ENCODE data around the gene ELK1. TPM values are rescaled to one million over a fixed set of nuclear protein-coding genes. Genes with fewer than 3 reads are reported as not detected.
A peak's percentile ranks its signal among the peaks of the same experiment; 100 is the strongest.

ELK1 gene
- total and polyA plus RNA-seq, 8 donors: 6.8 to 27.2 (median 16.5) TPM

DNA sequence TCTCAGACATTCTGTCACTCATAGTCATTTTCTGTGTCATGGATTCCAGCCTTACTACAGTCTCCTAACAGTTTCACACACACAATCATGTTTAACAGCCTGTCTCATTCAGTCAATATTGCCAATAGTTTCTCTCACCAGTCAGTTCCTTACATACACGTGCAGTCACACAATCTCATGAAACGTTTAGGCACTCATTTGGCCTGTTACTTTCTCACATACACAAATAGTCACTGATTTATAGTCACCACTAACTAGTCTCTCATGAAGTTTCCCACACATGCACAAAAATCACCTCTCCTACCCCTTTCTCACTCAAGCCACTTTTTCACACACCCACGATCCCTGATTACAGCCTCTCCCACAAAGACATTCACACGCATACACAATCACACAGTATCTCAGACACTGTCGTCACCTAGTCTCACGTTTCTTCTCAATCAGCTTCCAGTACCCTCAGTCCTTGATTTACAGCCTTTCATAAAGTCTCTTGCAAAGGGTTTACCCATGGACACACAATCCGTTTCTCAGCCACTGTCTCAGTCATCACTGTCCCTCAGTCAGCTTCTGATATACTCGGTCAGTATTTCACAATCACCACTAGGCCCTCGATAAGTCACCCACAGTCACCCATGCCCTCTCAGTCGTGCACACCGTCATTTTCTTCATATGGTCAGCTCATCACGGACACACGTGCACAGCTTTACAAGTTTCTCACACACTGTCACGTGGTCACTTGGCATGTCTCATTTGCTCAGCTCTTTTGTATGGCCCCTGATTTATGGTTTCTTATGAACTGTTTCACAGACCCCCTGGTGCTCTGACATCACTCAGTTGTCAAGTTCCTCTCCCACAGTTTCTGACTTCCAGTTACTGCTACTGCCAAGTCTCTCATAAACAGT is 16.4 kb downstream of the ELK1 start:
- no peaks in the 10 kb centered on the region for H3K27me3 ChIP-seq
- no peak overlapping the region for H3K4me3 ChIP-seq
- TF ChIP-seq EP300 (IDR thresholded peaks at IDR 0.05): no peak
- no peak for TF ChIP-seq POLR2A (IDR thresholded peaks at IDR 0.05)
- TF ChIP-seq POLR2AphosphoS5 (IDR thresholded peaks at IDR 0.05): no peak
- TF ChIP-seq, protein P1, sequence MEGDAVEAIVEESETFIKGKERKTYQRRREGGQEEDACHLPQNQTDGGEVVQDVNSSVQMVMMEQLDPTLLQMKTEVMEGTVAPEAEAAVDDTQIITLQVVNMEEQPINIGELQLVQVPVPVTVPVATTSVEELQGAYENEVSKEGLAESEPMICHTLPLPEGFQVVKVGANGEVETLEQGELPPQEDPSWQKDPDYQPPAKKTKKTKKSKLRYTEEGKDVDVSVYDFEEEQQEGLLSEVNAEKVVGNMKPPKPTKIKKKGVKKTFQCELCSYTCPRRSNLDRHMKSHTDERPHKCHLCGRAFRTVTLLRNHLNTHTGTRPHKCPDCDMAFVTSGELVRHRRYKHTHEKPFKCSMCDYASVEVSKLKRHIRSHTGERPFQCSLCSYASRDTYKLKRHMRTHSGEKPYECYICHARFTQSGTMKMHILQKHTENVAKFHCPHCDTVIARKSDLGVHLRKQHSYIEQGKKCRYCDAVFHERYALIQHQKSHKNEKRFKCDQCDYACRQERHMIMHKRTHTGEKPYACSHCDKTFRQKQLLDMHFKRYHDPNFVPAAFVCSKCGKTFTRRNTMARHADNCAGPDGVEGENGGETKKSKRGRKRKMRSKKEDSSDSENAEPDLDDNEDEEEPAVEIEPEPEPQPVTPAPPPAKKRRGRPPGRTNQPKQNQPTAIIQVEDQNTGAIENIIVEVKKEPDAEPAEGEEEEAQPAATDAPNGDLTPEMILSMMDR (IDR thresholded peaks at IDR 0.05): no peak
- DNase-seq: no peak
- peaks cover 0 to 8% (median 2%) of the 10 kb centered on the region in 4 donors for H3K9me3 ChIP-seq
- no peaks in the 10 kb centered on the region for H3K4me1 ChIP-seq
- intact Hi-C loops (cut with DNase I; ENCODE audit: low total_unique reads): no loop called here
- peaks cover 10 to 46% (median 44%) of the 10 kb centered on the region in 4 donors for H3K36me3 ChIP-seq
- no peak overlapping the region for H3K27ac ChIP-seq
- WGBS, 5 donors: 74 to 83% (median 78%) methylated on average over 14 of the region's 14 CpGs

DNA sequence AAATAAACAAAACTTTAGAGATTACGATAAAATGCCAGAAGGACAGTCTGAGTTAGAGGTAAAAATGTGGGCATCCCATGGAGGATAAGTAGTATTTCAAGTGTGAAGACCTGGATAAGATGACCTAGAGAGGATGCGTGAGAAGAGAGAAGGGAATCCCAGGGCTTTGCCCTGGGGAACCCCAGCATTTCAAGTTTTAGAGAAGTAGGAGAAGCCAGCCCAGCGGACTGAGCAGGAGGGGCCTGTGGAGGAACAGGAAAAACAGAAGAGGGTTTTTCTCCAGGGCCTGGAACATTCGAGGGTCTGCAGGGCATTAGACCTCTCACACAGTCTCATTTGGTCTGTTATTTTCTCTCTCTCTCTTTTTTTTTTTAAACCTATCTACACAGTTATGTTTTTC is 17.7 kb downstream of the ELK1 start:
- 41 to 75% (median 56%) methylated on average over 4 of the region's 4 CpGs for WGBS, 5 donors
- Histone ChIP-seq H3K4me3 (no peak overlapping the region), H3K9me3 (peaks cover 0 to 1% (median 0%) of the 10 kb centered on the region in 4 donors), H3K27me3 (no peaks in the 10 kb centered on the region), H3K4me1 (no peaks in the 10 kb centered on the region), H3K36me3 (peaks cover 7 to 33% (median 31%) of the 10 kb centered on the region in 4 donors), H3K27ac (no peak overlapping the region)
- no peak for DNase-seq
- TF ChIP-seq, protein P1 (IDR thresholded peaks at IDR 0.05): no peak
- TF ChIP-seq POLR2A (IDR thresholded peaks at IDR 0.05) (no peak), EP300 (IDR thresholded peaks at IDR 0.05) (no peak), POLR2AphosphoS5 (IDR thresholded peaks at IDR 0.05) (no peak)
- intact Hi-C loops (cut with DNase I; ENCODE audit: low total_unique reads): no loop called here

GRCh38 chrX:47631676-47632075 is 18.7 kb downstream of the ELK1 start:
- H3K36me3 ChIP-seq: peaks cover 2 to 27% (median 24%) of the 10 kb centered on the region in 4 donors
- WGBS, 5 donors: 77 to 92% (median 79%) methylated on average over 5 of the region's 5 CpGs

DNA sequence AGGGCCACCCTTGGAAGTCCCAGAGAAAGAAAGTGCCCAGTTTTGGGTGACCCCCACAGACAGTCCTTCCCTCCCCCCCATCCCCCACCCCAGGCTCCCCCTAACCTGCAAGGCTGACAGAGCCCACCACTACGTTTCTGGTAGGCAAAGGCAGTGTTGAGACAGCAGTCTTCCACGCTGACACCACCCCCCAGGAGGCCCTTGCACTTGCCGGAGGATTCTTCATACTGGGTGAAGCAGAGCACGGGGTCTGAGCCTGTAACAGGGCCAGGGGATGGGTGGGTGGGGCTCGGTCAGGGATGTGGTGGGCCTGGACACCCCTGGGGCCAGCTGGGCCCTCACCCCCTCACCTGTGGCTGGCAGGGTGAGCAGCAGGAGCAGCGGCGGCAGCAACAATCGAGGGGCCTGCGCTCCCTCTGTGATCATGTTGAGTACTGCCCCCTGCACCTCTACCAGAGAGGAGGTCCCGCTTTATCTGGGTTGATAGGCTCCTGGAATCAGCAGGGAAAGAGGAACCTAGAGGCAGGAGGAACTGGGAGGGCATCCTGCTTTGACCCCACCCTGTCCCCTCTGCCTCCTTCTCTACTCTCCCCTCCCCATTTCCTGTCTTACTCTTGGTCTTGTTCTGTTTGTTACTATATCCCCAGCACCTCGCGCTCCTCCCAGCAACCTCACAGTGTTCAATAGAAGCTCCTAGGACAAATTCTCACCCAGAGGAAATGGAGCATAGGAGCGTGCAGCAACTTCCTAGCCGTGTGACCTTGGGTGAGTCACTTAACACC is 20.8 kb downstream of the ELK1 start, which contains the start of gene CFP:
Gene CFP (minus strand): TSS at position 512 of the 782 bp plus-strand sequence. CDS start 86 bp downstream, at position 426.
- intact Hi-C loops (cut with DNase I; ENCODE audit: low total_unique reads): no loop called here
- no peaks in the 10 kb centered on the region for H3K4me1 ChIP-seq
- H3K36me3 ChIP-seq: peaks cover 0 to 10% (median 3%) of the 10 kb centered on the region in 4 donors
- H3K27me3 ChIP-seq: no peaks in the 10 kb centered on the region
- H3K27ac ChIP-seq: peak within 1 kb of the TSS in 1 of 5 donors; percentile 48
- no peak for TF ChIP-seq POLR2A (IDR thresholded peaks at IDR 0.05)
- TF ChIP-seq, protein P1 (IDR thresholded peaks at IDR 0.05): no peak
- TF ChIP-seq EP300 (IDR thresholded peaks at IDR 0.05): no peak
- no peak for TF ChIP-seq POLR2AphosphoS5 (IDR thresholded peaks at IDR 0.05)
- no peak for DNase-seq
- no peaks in the 10 kb centered on the region for H3K9me3 ChIP-seq
- H3K4me3 ChIP-seq: peak within 1 kb of the TSS in 2 of 4 donors; percentile 13 to 16
- 31 to 62% (median 58%) methylated on average over 4 to 14 of the region's 14 CpGs for WGBS, 5 donors

More at GRCh38 chrX:47631676-47632075, 18.7 kb downstream of the ELK1 start:
- Histone ChIP-seq H3K27ac (no peak overlapping the region), H3K4me3 (no peak overlapping the region), H3K9me3 (no peaks in the 10 kb centered on the region), H3K4me1 (no peaks in the 10 kb centered on the region), H3K27me3 (no peaks in the 10 kb centered on the region)
- no peak for DNase-seq
- TF ChIP-seq EP300 (IDR thresholded peaks at IDR 0.05) (no peak), POLR2A (IDR thresholded peaks at IDR 0.05) (no peak), POLR2AphosphoS5 (IDR thresholded peaks at IDR 0.05) (no peak)
- TF ChIP-seq, protein P1 (IDR thresholded peaks at IDR 0.05): no peak
- intact Hi-C loops (cut with DNase I; ENCODE audit: low total_unique reads): no loop called here
